Stimulated activated CD4-positive, alpha-beta T cell treated with anti-CD3 and anti-CD28 coated beads, Interleukin-15, amount 100 ng/mL, for 1 hour (primary cell): ENCODE data around the gene ACSS2.

Source experiments
- DNase-seq, 2 donors: peaks; one replicate each; pipeline ENCODE4 v3.0.0-alpha.2; 2020; ENCODE audit warnings: low read depth in 1 of 2, low spot score in 1 of 2

Gene ACSS2

GRCh38 chr20:34947336-34947735 is 70.9 kb downstream of the ACSS2 start:
- no peak for DNase-seq

GRCh38 chr20:34948030-34948429 is 71.6 kb downstream of the ACSS2 start:
- DNase-seq: no peak

GRCh38 chr20:34949120-34949519 is 72.7 kb downstream of the ACSS2 start:
- no peak for DNase-seq

GRCh38 chr20:34951252-34951651 is 74.8 kb downstream of the ACSS2 start:
- DNase-seq: no peak

- no peak for DNase-seq
These were observed 75.2 kb downstream of the ACSS2 start for GRCh38 chr20:34951652-34952051.

- DNase-seq: no peak
These were observed 76.3 kb downstream of the ACSS2 start for GRCh38 chr20:34952671-34953070.

GRCh38 chr20:34953960-34954359 is 77.5 kb downstream of the ACSS2 start:
- DNase-seq: no peak

- DNase-seq: no peak
These were observed 78.5 kb downstream of the ACSS2 start for GRCh38 chr20:34954904-34955230.

GRCh38 chr20:34955231-34956040 is 79.0 kb downstream of the ACSS2 start, which contains the start of the genes GSS and MYH7B:
Gene GSS (minus strand): TSS chr20:34955806. CDS start chr20:34951852, 3,954 bp downstream.
Gene MYH7B (plus strand): TSS chr20:34955868. CDS start chr20:34978006, 22,138 bp downstream.
- peak; percentile 93 to 99 for DNase-seq

GRCh38 chr20:34956041-34956458 is 79.6 kb downstream of the ACSS2 start:
- DNase-seq: no peak

- no peak for DNase-seq
These were observed 80.5 kb downstream of the ACSS2 start for GRCh38 chr20:34956751-34957472.

- DNase-seq: no peak
These were observed 88.1 kb downstream of the ACSS2 start for GRCh38 chr20:34964486-34964885.

- DNase-seq: no peak
These were observed 88.6 kb downstream of the ACSS2 start for GRCh38 chr20:34965051-34965450.

GRCh38 chr20:34967421-34967820 is 91.0 kb downstream of the ACSS2 start:
- DNase-seq: no peak

GRCh38 chr20:34968042-34968775 is 91.8 kb downstream of the ACSS2 start:
- no peak for DNase-seq

GRCh38 chr20:34970193-34970840 is 93.9 kb downstream of the ACSS2 start:
- DNase-seq: no peak

- DNase-seq: no peak
These were observed 94.6 kb downstream of the ACSS2 start for GRCh38 chr20:34970846-34971560.

- DNase-seq: no peak
These were observed 95.3 kb downstream of the ACSS2 start for GRCh38 chr20:34971561-34972235.

- no peak for DNase-seq
These were observed 97.8 kb downstream of the ACSS2 start for GRCh38 chr20:34974246-34974645.

GRCh38 chr20:34976286-34976685 is 99.9 kb downstream of the ACSS2 start:
- no peak for DNase-seq
